Measurements from ENCODE around the gene VNN1. TPM values are rescaled to one million over a fixed set of nuclear protein-coding genes. Genes with fewer than 3 reads are reported as not detected.
"Not testable (repeated sequence)": the region's sequence is repeated elsewhere in the genome, so short reads cannot be mapped to it uniquely, and the experiment has no call there.

The VNN1 gene
- total RNA-seq, 1 donor from 2014 or later, result 10.1 TPM

GRCh38 chr6:132685009-132685408, 28.8 kb downstream of the VNN1 start:
- DNase-seq, result no peak
- H3K4me3 ChIP-seq, result no peak overlapping the region
- H3K36me3 ChIP-seq, result no peaks in the 10 kb centered on the region
- no peaks in the 10 kb centered on the region for H3K4me1 ChIP-seq
- no peak for TF ChIP-seq CTCF (IDR thresholded peaks at IDR 0.05)
- H3K9me3 ChIP-seq, result no peaks in the 10 kb centered on the region
- intact Hi-C loops (cut with DNase I), result no loop called here
- H3K27ac ChIP-seq, result no peak overlapping the region
- H3K27me3 ChIP-seq, result no peaks in the 10 kb centered on the region
- peak; percentile 38 for ATAC-seq

GRCh38 chr6:132684272-132684671, 29.6 kb downstream of the VNN1 start:
- H3K4me3 ChIP-seq, result no peak overlapping the region
- H3K27me3 ChIP-seq, result no peaks in the 10 kb centered on the region
- no peaks in the 10 kb centered on the region for H3K4me1 ChIP-seq
- H3K36me3 ChIP-seq, result no peaks in the 10 kb centered on the region
- no peak overlapping the region for H3K27ac ChIP-seq
- ATAC-seq, result no peak
- intact Hi-C loops (cut with DNase I), result no loop called here
- no peak for DNase-seq
- no peak for TF ChIP-seq CTCF (IDR thresholded peaks at IDR 0.05)
- no peaks in the 10 kb centered on the region for H3K9me3 ChIP-seq

GRCh38 chr6:132683543-132683942, 30.3 kb downstream of the VNN1 start:
- Histone ChIP-seq H3K9me3 (no peaks in the 10 kb centered on the region), H3K4me3 (no peak overlapping the region), H3K36me3 (no peaks in the 10 kb centered on the region), H3K27me3 (no peaks in the 10 kb centered on the region), H3K27ac (no peak overlapping the region), H3K4me1 (no peaks in the 10 kb centered on the region)
- intact Hi-C loops (cut with DNase I), result no loop called here
- no peak for DNase-seq
- peak; percentile 64 for ATAC-seq
- no peak for TF ChIP-seq CTCF (IDR thresholded peaks at IDR 0.05)

- H3K4me1 ChIP-seq; intact Hi-C loops (cut with DNase I); H3K36me3 ChIP-seq; ATAC-seq; DNase-seq; H3K4me3 ChIP-seq; H3K27me3 ChIP-seq; H3K9me3 ChIP-seq; H3K27ac ChIP-seq: not testable (repeated sequence)
Observed at GRCh38 chr6:132679094-132679493, 34.8 kb downstream of the VNN1 start.

- Histone ChIP-seq H3K9me3 (no peaks in the 10 kb centered on the region), H3K4me3 (no peak overlapping the region), H3K4me1 (no peaks in the 10 kb centered on the region), H3K27me3 (no peaks in the 10 kb centered on the region), H3K27ac (no peak overlapping the region), H3K36me3 (no peaks in the 10 kb centered on the region)
- DNase-seq (no peak), ATAC-seq (peak; percentile 71)
- no peak for TF ChIP-seq CTCF (IDR thresholded peaks at IDR 0.05)
- intact Hi-C loops (cut with DNase I), result no loop called here
Observed at GRCh38 chr6:132675749-132676148, 38.1 kb downstream of the VNN1 start.

GRCh38 chr6:132675002-132675401, 38.9 kb downstream of the VNN1 start:
- intact Hi-C loops (cut with DNase I), result no loop called here
- ATAC-seq (peak; percentile 25), DNase-seq (no peak)
- no peak overlapping the region for H3K4me3 ChIP-seq
- H3K27ac ChIP-seq, result no peak overlapping the region
- H3K36me3 ChIP-seq, result no peaks in the 10 kb centered on the region
- no peak for TF ChIP-seq CTCF (IDR thresholded peaks at IDR 0.05)
- H3K9me3 ChIP-seq, result no peaks in the 10 kb centered on the region
- H3K27me3 ChIP-seq, result no peaks in the 10 kb centered on the region
- no peaks in the 10 kb centered on the region for H3K4me1 ChIP-seq

Measured in upper lobe of right lung (tissue), 1 donor.